ENCODE data around the gene LASP1NB.
"Not testable (repeated sequence)": the region's sequence is repeated elsewhere in the genome, so short reads cannot be mapped to it uniquely, and the experiment has no call there.

Gene LASP1NB

DNA sequence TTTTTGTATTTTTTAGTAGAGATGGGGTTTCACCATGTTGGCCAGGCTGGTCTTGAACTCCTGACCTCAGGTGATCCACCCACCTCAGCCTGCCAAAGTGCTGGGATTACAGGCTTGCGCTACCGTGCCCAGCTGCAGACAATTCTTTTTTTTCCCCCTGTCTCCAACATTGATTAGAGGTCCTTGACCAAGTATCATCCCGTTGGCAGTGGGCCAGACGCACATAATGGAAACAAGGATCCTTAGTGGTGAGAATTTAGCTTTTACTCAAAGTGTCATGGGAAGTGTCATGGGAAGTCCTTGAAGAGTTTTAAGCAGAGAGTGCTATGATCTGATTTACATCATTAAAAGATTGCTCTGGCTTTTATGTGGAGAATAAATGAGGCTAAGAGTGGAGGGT lies 43.9 kb downstream of the LASP1NB start:
- no peak for FAIRE-seq

DNA sequence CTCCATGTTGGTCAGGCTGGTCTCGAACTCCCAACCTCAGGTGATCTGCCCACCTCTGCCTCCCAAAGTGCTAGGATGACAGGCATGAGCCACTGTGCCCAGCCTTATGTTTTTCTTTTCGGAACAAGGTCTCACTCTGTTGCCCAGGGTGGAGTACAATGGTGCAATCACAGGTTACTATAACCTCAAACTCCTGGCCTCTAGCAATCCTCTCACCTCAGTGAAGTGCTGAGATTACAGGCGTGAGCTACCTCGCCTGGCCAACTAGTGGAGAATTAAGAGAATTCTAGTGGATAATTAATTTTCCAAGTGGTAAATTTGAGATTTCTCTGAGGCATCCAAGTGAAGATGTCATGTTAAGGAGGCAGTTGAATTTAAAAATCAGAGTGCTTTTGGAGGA lies 44.7 kb downstream of the LASP1NB start:
- FAIRE-seq = no peak

DNA sequence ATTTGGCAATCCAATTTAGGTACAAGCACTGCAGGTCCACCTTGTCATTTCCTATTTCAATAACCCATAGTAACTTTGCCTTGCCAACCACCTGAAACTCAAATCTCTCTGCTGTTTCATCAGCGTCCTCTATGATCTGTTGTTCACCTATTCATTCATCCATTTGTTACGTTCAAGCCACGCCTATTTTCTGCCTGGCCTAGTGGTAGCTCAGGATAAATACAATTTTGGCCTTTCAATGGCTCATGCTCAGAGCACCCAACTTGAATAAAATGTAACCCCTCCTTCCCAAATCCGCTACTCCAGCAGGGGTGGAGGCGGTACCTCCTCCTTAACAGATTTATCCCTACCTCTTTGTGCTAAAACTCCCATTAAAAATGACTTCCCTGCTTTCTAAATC lies 45.4 kb downstream of the LASP1NB start:
- no peak for FAIRE-seq

DNA sequence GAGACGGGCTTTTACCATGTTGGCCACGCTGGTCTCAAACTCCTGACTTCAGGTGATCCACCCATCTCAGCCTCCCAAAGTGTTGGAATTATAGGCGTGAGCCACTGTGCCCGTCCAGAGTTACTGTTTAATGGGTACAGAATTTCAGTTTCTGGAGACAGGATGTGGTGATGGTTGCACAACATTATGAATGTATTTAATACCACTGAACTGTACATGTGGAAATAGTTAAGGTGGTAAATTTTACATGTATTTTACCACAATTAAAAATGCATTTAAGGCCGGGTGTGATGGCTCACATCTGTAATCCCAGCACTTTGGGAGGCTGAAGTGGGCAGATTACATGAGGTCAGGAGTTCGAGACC lies 50.8 kb downstream of the LASP1NB start:
- FAIRE-seq = not testable (repeated sequence)

DNA sequence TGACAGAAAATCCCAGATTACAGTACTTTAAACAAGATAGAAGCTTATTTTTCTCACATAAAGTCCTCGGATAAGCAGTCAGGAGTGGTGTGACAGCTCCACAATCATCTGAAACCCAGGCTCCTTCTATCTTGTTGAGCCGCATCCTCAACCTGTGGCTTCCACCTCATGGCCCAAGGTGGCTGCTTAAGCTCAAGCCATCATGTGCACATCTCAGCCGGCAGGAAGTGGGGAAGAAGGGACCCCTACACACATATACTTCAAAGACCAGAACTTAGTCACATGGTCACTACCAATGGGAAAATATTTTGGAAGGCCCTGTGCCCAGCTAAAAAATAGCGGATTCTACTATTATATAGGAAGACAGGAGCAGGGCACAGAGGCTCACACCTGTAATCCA lies 52.8 kb downstream of the LASP1NB start:
- FAIRE-seq = no peak
